ENCODE measurements around the gene RFX8.

The RFX8 gene

GRCh38 chr2:101351207-101351606 is 123.7 kb downstream of the RFX8 start:
- DNase-seq (ENCODE audit: low read depth, low spot score), result no peak

- DNase-seq (ENCODE audit: low read depth, low spot score), result no peak
Observed at GRCh38 chr2:101349893-101350662, 124.8 kb downstream of the RFX8 start.

- DNase-seq (ENCODE audit: low read depth, low spot score), result no peak
Observed at GRCh38 chr2:101348883-101349282, 126.0 kb downstream of the RFX8 start.
